WTC11 (cell line): ENCODE data around the gene RAD23B.

ENCODE experiments used
- ATF3 ChIP-seq: sonication (generic); formaldehyde crosslinking; conservative IDR thresholded peaks from 2 replicates; pipeline ENCODE4 v1.8.1; 2022; ENCODE audit warnings: mild to moderate bottlenecking, missing genetic modification reagents
- ESRRA ChIP-seq: sonication (generic); formaldehyde crosslinking; IDR thresholded peaks from 2 replicates; pipeline ENCODE4 v1.8.1; 2022; ENCODE audit warnings: mild to moderate bottlenecking, missing genetic modification reagents, borderline replicate concordance
- USF2 ChIP-seq: sonication (generic); formaldehyde crosslinking; IDR thresholded peaks from 2 replicates; pipeline ENCODE4 v1.8.1; 2023; ENCODE audit warnings: mild to moderate bottlenecking, missing genetic modification reagents, moderate library complexity
- TF ChIP-seq, protein P1 (sequence below): sonication (generic); formaldehyde crosslinking; IDR thresholded peaks from 2 replicates; pipeline ENCODE4 v1.8.1; 2022; ENCODE audit warnings: missing genetic modification reagents, borderline replicate concordance

DNA sequence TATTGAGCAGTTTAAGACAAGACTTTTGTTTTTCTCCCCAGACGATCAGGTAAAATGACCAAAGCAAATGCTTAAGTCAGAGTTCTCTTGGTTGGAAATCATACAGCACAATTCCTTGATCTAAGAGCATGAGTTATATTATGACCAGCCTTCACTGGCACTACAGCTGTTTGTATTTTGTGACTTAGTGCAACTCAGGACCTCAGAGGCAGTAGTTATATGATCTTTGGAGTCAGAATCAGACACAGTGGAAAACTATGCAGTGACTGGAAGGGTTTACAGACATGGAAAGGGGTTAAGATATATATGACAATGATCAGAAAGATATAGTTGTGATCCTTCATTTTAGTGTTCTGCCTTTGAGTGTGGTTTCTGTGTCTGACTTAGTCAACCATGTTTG, 24.3 kb downstream of the RAD23B start:
- TF ChIP-seq ATF3, result no peak
- no peak for TF ChIP-seq USF2
- TF ChIP-seq, protein P1, sequence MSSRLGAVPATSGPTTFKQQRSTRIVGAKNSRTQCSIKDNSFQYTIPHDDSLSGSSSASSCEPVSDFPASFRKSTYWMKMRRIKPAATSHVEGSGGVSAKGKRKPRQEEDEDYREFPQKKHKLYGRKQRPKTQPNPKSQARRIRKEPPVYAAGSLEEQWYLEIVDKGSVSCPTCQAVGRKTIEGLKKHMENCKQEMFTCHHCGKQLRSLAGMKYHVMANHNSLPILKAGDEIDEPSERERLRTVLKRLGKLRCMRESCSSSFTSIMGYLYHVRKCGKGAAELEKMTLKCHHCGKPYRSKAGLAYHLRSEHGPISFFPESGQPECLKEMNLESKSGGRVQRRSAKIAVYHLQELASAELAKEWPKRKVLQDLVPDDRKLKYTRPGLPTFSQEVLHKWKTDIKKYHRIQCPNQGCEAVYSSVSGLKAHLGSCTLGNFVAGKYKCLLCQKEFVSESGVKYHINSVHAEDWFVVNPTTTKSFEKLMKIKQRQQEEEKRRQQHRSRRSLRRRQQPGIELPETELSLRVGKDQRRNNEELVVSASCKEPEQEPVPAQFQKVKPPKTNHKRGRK, result no peak
- no peak for TF ChIP-seq ESRRA
